HG03159 (cell line): ENCODE measurements around the gene SNX21.
A peak's percentile ranks its signal among the peaks of the same experiment; 100 is the strongest.
"Not testable (repeated sequence)": the region's sequence is repeated elsewhere in the genome, so short reads cannot be mapped to it uniquely, and the experiment has no call there.

Experiments used
- ATAC-seq: cut with Tn5 transposase; IDR thresholded peaks from one replicate; pipeline ENCODE4 v1.9.1; 2021; ENCODE audit warnings: mild to moderate bottlenecking, moderate library complexity; ENCODE audit not compliant: unreplicated experiment

The SNX21 gene

GRCh38 chr20:45848421-45848820 lies 14.8 kb downstream of the SNX21 start:
- ATAC-seq, result no peak

- ATAC-seq, result no peak
Observed at GRCh38 chr20:45848969-45849582, 15.5 kb downstream of the SNX21 start.

- no peak for ATAC-seq
Observed at GRCh38 chr20:45850238-45850637, 16.6 kb downstream of the SNX21 start.

- no peak for ATAC-seq
Observed at GRCh38 chr20:45850926-45851325, 17.3 kb downstream of the SNX21 start.

- ATAC-seq, result no peak
Observed at GRCh38 chr20:45851501-45851900, 17.9 kb downstream of the SNX21 start.

GRCh38 chr20:45852326-45852725 lies 18.7 kb downstream of the SNX21 start:
- ATAC-seq, result no peak

- ATAC-seq, result no peak
Observed at GRCh38 chr20:45853484-45853883, 19.9 kb downstream of the SNX21 start.

GRCh38 chr20:45857114-45857881 lies 23.7 kb downstream of the SNX21 start, which contains the start of the genes ACOT8 and ZSWIM3:
ACOT8 (minus strand) TSS chr20:45857392; CDS start chr20:45857315, 77 bp downstream.
ZSWIM3 (plus strand) TSS chr20:45857614; CDS start chr20:45857826, 212 bp downstream.
- ATAC-seq, result peak; percentile 95

GRCh38 chr20:45857882-45858216 lies 24.2 kb downstream of the SNX21 start:
- ATAC-seq, result peak; percentile 26

- no peak for ATAC-seq
Observed at GRCh38 chr20:45859916-45860315, 26.3 kb downstream of the SNX21 start.

GRCh38 chr20:45860560-45861220 lies 27.1 kb downstream of the SNX21 start:
- ATAC-seq, result no peak

- no peak for ATAC-seq
Observed at GRCh38 chr20:45861221-45862075, 27.8 kb downstream of the SNX21 start.

GRCh38 chr20:45863543-45864470 lies 30.2 kb downstream of the SNX21 start:
- no peak for ATAC-seq

GRCh38 chr20:45866454-45866853 lies 32.9 kb downstream of the SNX21 start:
- no peak for ATAC-seq

GRCh38 chr20:45867136-45867818 lies 33.7 kb downstream of the SNX21 start:
- ATAC-seq, result no peak

GRCh38 chr20:45867819-45868176 lies 34.2 kb downstream of the SNX21 start:
- no peak for ATAC-seq

- no peak for ATAC-seq
Observed at GRCh38 chr20:45872626-45873025, 39.0 kb downstream of the SNX21 start.

GRCh38 chr20:45873409-45874103 lies 40.0 kb downstream of the SNX21 start:
- ATAC-seq, result no peak

- ATAC-seq, result not testable (repeated sequence)
Observed at GRCh38 chr20:45874104-45874481, 40.5 kb downstream of the SNX21 start.
